Spleen (tissue), 11 donors: ENCODE data around the gene PCCA. TPM values are rescaled to one million over a fixed set of nuclear protein-coding genes. Genes with fewer than 3 reads are reported as not detected.

Experiments
- DNase-seq: peaks from one replicate; pipeline ENCODE4 v3.0.0-alpha.2; 2020
- H3K27ac ChIP-seq, 8 donors: fragments of 200-600 bp; sonication (generic) in 7 of 8; 1 replicate in 4 of 8; 2 replicates in 4 of 8; pipeline versions ENCODE4 v1.5.0 to v1.8.0; 2016 to 2021; ENCODE audit warnings: inconsistent platforms in 4 of 8, mild to moderate bottlenecking in 4 of 8, moderate library complexity in 1 of 8
- H3K27me3 ChIP-seq, 7 donors: fragments of 200-600 bp; sonication (generic) in 6 of 7; replicated peaks in 1 of 7; 1 replicate in 4 of 7; 2 replicates in 3 of 7; pipeline versions ENCODE4 v1.5.0 to v1.8.0; 2016 to 2021; ENCODE audit warnings: inconsistent platforms in 3 of 7, mild to moderate bottlenecking in 1 of 7
- H3K36me3 ChIP-seq, 6 donors: fragments of 200-600 bp; sonication (generic) in 5 of 6; 1 replicate in 4 of 6; 2 replicates in 2 of 6; pipeline versions ENCODE4 v1.5.0 to v1.8.0; 2016 to 2021; ENCODE audit warnings: inconsistent platforms in 2 of 6
- H3K4me1 ChIP-seq, 6 donors: fragments of 200-600 bp; sonication (generic) in 5 of 6; 1 replicate in 3 of 6; 2 replicates in 3 of 6; pipeline versions ENCODE4 v1.5.0 to v1.8.0; 2016 to 2021; ENCODE audit warnings: inconsistent platforms in 3 of 6
- H3K4me3 ChIP-seq, 8 donors: fragments of 200-600 bp; sonication (generic) in 7 of 8; 1 replicate in 4 of 8; 2 replicates in 4 of 8; pipeline versions ENCODE4 v1.5.0 to v1.8.0; 2016 to 2021; ENCODE audit warnings: inconsistent platforms in 4 of 8, mild to moderate bottlenecking in 4 of 8, moderate library complexity in 2 of 8
- H3K9me3 ChIP-seq, 8 donors: fragments of 200-600 bp; sonication (generic) in 7 of 8; 1 replicate in 4 of 8; 2 replicates in 4 of 8; pipeline versions ENCODE4 v1.5.0 to v1.8.0; 2016 to 2021; ENCODE audit warnings: inconsistent platforms in 4 of 8
- CTCF ChIP-seq, 11 experiments: fragments of 200-600 bp in 7 of 11; fragments of 450-650 bp in 4 of 11; sonication (generic) in 4 of 11; IDR thresholded peaks in 8 of 11; conservative IDR thresholded peaks in 3 of 11; 1 replicate in 7 of 11; 2 replicates in 4 of 11; pipeline versions ENCODE4 v1.4.0 to v1.8.0; 2016 to 2021; ENCODE audit warnings: antibody characterized with exemption in 11 of 11, inconsistent platforms in 4 of 11, mild to moderate bottlenecking in 1 of 11
- POLR2A ChIP-seq, 3 donors: fragments of 450-650 bp; IDR thresholded peaks; one replicate each; pipeline ENCODE4 v1.5.1; 2017; ENCODE audit warnings: antibody characterized with exemption in 3 of 3, mild to moderate bottlenecking in 1 of 3
- POLR2AphosphoS5 ChIP-seq, 3 donors: sonication (generic); formaldehyde crosslinking; IDR thresholded peaks; one replicate each; pipeline ENCODE4 v1.5.1; 2017; ENCODE audit warnings: antibody characterized with exemption in 3 of 3
- WGBS, 5 donors: extraction: QIAGEN DNeasy Blood & Tissue Kit in 3 of 5; methylation state at CpG; one replicate each; pipeline versions ENCODE4 v1.1.5 to v1.1.7; 2013 to 2018; 5-methylcytosine and 5-hydroxymethylcytosine counted together
- intact Hi-C: fragments of 100-400 bp; cut with DNase I; formaldehyde crosslinking; loops from one replicate; pipeline ENCODE4 v1.15.0; 2023; ENCODE audit warnings: low total_unique reads
- polyA plus RNA-seq, 3 donors: library from polyadenylated mRNA; stranded (reverse); fragments of 200-250 nt; gene quantifications; one replicate each; pipeline ENCODE4 v1.2.1, GENCODE V29; 2013
- total RNA-seq, 7 donors: library from RNA; depleted of rRNA in 3 of 7; stranded (reverse); fragments of >200 nt in 3 of 7; fragmentation: NEBNext Ultra II Directional in 4 of 7; extraction: Animal tissue kit (Norgen Biotek cat#: 25700) in 4 of 7; gene quantifications; one replicate each; pipeline versions ENCODE4 v1.1.0 to v1.2.1, GENCODE V29; 2016 to 2021
- donor health status: healthy with polysubstance abuse.
- donor health status: DM: no; HTN: no; CAD: no; lungs with moderate emphysema.
- donor health status: DM: no; HTN: no; CAD: no.
- donor health status: Bipolar disorder and iron deficiency.
- donor health status: healthy.
- donor health status: DM: no; HTN: no; CAD: no.
- donor health status: DM: yes; HTN: yes; CAD: no.

The PCCA gene
- total and polyA plus RNA-seq, 10 donors, result 9.3 to 54.9 (median 43.9) TPM

- WGBS, 5 donors, result 93 to 97% (median 96%) methylated on average over 6 to 14 of the region's 14 CpGs
- Histone ChIP-seq H3K4me1 (no peaks in the 10 kb centered on the region), H3K4me3 (no peak overlapping the region), H3K9me3 (peaks cover 0 to 5% (median 0%) of the 10 kb centered on the region in 8 donors), H3K27me3 (no peaks in the 10 kb centered on the region), H3K36me3 (peaks cover 0 to 56% (median 12%) of the 10 kb centered on the region in 6 donors), H3K27ac (no peak overlapping the region)
- TF ChIP-seq CTCF (IDR thresholded peaks at IDR 0.05 in 8 of 11, conservative IDR thresholded peaks at IDR 0.05 in 3 of 11) (no peak), POLR2AphosphoS5 (IDR thresholded peaks at IDR 0.05) (no peak), POLR2A (IDR thresholded peaks at IDR 0.05) (no peak)
- intact Hi-C loops, result no loop called here
- no peak for DNase-seq
Observed at GRCh38 chr13:100532836-100533435, 444.0 kb downstream of the PCCA start.

- WGBS, 5 donors, result 88 to 96% (median 92%) methylated on average over 19 of the region's 19 CpGs
- intact Hi-C loops, result no loop called here
- Histone ChIP-seq H3K9me3 (peaks cover 0 to 5% (median 0%) of the 10 kb centered on the region in 8 donors), H3K4me3 (no peak overlapping the region), H3K4me1 (no peaks in the 10 kb centered on the region), H3K36me3 (peaks cover 0 to 49% (median 12%) of the 10 kb centered on the region in 6 donors), H3K27ac (no peak overlapping the region), H3K27me3 (no peaks in the 10 kb centered on the region)
- no peak for TF ChIP-seq POLR2AphosphoS5 (IDR thresholded peaks at IDR 0.05)
- no peak for TF ChIP-seq CTCF (IDR thresholded peaks at IDR 0.05 in 8 of 11, conservative IDR thresholded peaks at IDR 0.05 in 3 of 11)
- no peak for TF ChIP-seq POLR2A (IDR thresholded peaks at IDR 0.05)
- no peak for DNase-seq
Observed at GRCh38 chr13:100533588-100534041, 444.7 kb downstream of the PCCA start.

- 90 to 97% (median 94%) methylated on average over 13 of the region's 13 CpGs for WGBS, 5 donors
- DNase-seq, result no peak
- no peak overlapping the region for H3K4me3 ChIP-seq
- no peaks in the 10 kb centered on the region for H3K4me1 ChIP-seq
- no peak for TF ChIP-seq POLR2AphosphoS5 (IDR thresholded peaks at IDR 0.05)
- TF ChIP-seq POLR2A (IDR thresholded peaks at IDR 0.05), result no peak
- TF ChIP-seq CTCF (IDR thresholded peaks at IDR 0.05 in 8 of 11, conservative IDR thresholded peaks at IDR 0.05 in 3 of 11), result no peak
- peaks cover 0 to 5% (median 0%) of the 10 kb centered on the region in 8 donors for H3K9me3 ChIP-seq
- intact Hi-C loops, result no loop called here
- no peak overlapping the region for H3K27ac ChIP-seq
- H3K27me3 ChIP-seq, result no peaks in the 10 kb centered on the region
- peaks cover 0 to 42% (median 12%) of the 10 kb centered on the region in 6 donors for H3K36me3 ChIP-seq
Observed at GRCh38 chr13:100534147-100534843, 445.4 kb downstream of the PCCA start.

- DNase-seq, result no peak
- 90 to 97% (median 95%) methylated on average over 6 of the region's 6 CpGs for WGBS, 5 donors
- no peak for TF ChIP-seq CTCF (IDR thresholded peaks at IDR 0.05 in 8 of 11, conservative IDR thresholded peaks at IDR 0.05 in 3 of 11)
- no peak for TF ChIP-seq POLR2A (IDR thresholded peaks at IDR 0.05)
- no peak for TF ChIP-seq POLR2AphosphoS5 (IDR thresholded peaks at IDR 0.05)
- Histone ChIP-seq H3K27me3 (no peaks in the 10 kb centered on the region), H3K4me1 (no peaks in the 10 kb centered on the region), H3K4me3 (no peak overlapping the region), H3K27ac (no peak overlapping the region), H3K36me3 (peaks cover 0 to 36% (median 12%) of the 10 kb centered on the region in 6 donors), H3K9me3 (peaks cover 0 to 5% (median 0%) of the 10 kb centered on the region in 8 donors)
- intact Hi-C loops, result no loop called here
Observed at GRCh38 chr13:100534911-100535310, 446.0 kb downstream of the PCCA start.
